DMS114 treated with DMSO at 0.1 percent for 48 hours (cell line): ENCODE data around the gene KCTD1.

ENCODE experiments used
- DNase-seq: peaks from one replicate; lab custom pipeline; 2025; ENCODE audit not compliant: unreplicated experiment; lab: John Stamatoyannopoulos, UW

The KCTD1 gene

GRCh38 chr18:26487437-26487836, 60.9 kb downstream of the KCTD1 start:
- no peak for DNase-seq

- DNase-seq = no peak
Measured at GRCh38 chr18:26483633-26484032, 64.7 kb downstream of the KCTD1 start.

- no peak for DNase-seq
Measured at GRCh38 chr18:26482569-26482968, 65.8 kb downstream of the KCTD1 start.

GRCh38 chr18:26480897-26481795, 67.2 kb downstream of the KCTD1 start:
- DNase-seq = no peak

GRCh38 chr18:26479681-26480079, 68.7 kb downstream of the KCTD1 start:
- DNase-seq = no peak

GRCh38 chr18:26479065-26479680, 69.2 kb downstream of the KCTD1 start:
- no peak for DNase-seq

GRCh38 chr18:26477828-26478466, 70.4 kb downstream of the KCTD1 start:
- DNase-seq = no peak

GRCh38 chr18:26476697-26477096, 71.7 kb downstream of the KCTD1 start:
- DNase-seq = no peak

GRCh38 chr18:26474542-26474941, 73.8 kb downstream of the KCTD1 start:
- no peak for DNase-seq

GRCh38 chr18:26473672-26474071, 74.7 kb downstream of the KCTD1 start:
- DNase-seq = no peak

GRCh38 chr18:26471826-26472225, 76.5 kb downstream of the KCTD1 start:
- DNase-seq = no peak

GRCh38 chr18:26471027-26471426, 77.3 kb downstream of the KCTD1 start:
- no peak for DNase-seq

GRCh38 chr18:26470011-26470637, 78.2 kb downstream of the KCTD1 start:
- DNase-seq = no peak

- DNase-seq = no peak
Measured at GRCh38 chr18:26468931-26469340, 79.4 kb downstream of the KCTD1 start.

GRCh38 chr18:26466026-26466425, 82.3 kb downstream of the KCTD1 start:
- DNase-seq = no peak

- DNase-seq = no peak
Measured at GRCh38 chr18:26465431-26465830, 82.9 kb downstream of the KCTD1 start.

- DNase-seq = no peak
Measured at GRCh38 chr18:26464128-26465011, 84.0 kb downstream of the KCTD1 start.

GRCh38 chr18:26462355-26462754, 86.0 kb downstream of the KCTD1 start:
- no peak for DNase-seq

- DNase-seq = no peak
Measured at GRCh38 chr18:26461405-26461804, 86.9 kb downstream of the KCTD1 start.

GRCh38 chr18:26460449-26461091, 87.8 kb downstream of the KCTD1 start:
- DNase-seq = no peak
